DLD1 (cell line): ENCODE measurements around the gene SDHAF4.
"Not testable (repeated sequence)": the region's sequence is repeated elsewhere in the genome, so short reads cannot be mapped to it uniquely, and the experiment has no call there.

ENCODE experiments used
- in situ Hi-C: cut with HindIII; loops from 2 replicates; pipeline ENCODE4 v1.10.0; 2017; ENCODE audit warnings: low sequenced_read_pairs

Gene SDHAF4

GRCh38 chr6:70566751-70567382 lies at the start of gene SDHAF4:
SDHAF4 (plus strand) TSS chr6:70566930; CDS start chr6:70566941, 11 bp downstream.
- in situ Hi-C loops, result no loop called here

DNA sequence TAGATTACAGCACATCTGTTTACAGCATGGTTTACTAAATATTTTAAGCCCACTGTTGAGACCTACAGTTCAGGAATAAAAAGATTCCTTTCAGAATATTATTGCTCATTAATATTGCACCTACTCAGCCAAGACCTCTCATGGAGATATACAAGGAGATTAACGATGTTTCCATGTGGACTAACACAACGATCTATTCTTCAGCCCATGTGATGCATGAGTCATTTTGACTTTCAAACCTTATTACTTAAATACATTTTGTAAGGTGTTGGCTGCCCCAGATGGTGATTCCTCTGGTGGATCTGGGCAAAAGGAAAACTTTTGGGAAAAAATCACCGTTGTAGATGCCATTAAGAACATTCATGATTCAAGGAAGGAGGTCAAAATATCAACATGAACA lies 48.0 kb upstream of the SDHAF4 start:
- in situ Hi-C loops, result no loop called here

DNA sequence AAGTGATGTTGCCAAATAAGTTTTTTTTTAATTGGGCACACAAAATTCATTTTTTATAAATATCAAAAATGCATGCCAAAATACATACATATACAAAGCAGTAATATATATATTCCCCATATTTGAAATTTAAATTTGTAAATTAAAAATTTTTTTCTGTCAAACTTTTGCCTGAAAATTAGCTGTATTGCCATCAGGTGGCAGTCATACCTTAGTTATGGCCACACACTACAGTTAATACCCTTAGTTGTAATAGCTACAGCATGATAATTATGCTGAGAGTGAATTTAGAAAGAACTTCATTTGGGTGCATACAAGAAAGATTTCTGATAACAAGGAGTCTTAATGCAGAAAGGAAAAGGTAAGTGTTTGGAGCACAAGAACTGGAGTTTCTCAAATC lies 46.2 kb upstream of the SDHAF4 start:
- in situ Hi-C loops, result no loop called here

- in situ Hi-C loops, result no loop called here
These were observed 41.9 kb upstream of the SDHAF4 start for GRCh38 chr6:70524721-70525286.

DNA sequence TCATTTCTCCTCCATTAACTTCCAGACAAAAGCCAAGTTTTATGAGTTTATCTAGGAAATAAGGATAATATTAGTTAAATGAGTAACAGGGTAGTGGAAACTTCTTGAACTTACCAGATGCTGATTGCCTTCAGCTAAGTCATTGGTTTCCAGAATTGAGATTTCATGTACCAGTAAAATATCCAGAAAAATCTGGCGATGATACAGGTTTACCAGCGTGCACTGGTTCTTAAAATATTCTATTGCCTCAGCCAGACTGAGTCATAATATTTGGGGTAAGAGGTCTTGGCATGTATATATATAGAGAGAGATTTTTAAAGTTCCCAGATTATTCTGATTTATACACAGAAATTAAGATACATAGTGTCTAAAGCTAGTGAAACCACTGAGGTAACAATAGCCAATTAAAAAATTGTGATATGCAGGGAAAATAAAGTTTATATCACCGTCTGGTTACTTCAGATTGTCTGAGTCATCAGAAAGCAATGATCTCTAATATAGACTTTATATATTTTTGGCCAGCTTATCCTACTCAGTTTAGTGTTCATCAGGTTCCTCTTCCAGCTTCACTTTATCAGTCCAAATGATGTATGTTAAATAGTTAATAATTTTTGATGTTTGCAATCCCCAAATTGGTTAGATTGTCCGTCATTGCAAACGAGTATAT lies 39.5 kb upstream of the SDHAF4 start:
- in situ Hi-C loops, result no loop called here

DNA sequence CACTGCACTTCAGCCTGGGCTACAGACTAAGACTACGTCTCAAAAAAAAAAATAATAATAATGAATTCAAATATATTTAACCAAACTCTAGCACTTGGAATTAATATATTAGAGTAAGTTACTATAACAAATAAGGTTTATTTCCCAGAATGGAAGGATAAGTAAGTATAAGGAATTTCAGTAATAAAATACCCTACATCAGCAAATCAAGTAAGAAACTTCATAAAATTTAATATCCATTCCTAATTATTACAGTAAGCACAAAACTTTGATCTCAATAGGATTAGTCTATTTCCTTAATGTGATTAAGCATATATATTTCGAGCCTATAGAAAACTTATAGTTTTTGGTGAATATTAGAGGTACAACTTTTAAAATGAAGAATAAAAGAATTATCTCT lies 36.7 kb upstream of the SDHAF4 start:
- in situ Hi-C loops, result no loop called here

DNA sequence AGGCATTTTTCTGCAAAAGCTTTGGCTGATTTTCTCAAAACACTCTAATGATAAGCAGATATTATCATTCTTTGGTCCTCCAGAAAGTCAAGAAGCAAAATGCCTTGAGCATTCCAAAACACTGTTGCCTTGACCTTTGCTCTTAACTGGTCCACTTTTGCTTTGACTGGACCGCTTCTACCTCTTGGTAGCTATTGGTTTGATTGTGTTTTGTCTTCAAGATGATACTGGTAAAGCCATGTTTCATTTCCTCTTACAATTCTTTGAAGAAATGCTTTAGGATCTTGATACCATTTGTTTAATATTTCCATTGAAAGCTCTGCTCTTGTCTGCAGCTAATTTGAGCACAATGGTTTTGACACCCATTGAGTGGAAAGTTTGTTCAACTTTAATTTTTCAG lies 35.6 kb upstream of the SDHAF4 start:
- in situ Hi-C loops, result no loop called here

DNA sequence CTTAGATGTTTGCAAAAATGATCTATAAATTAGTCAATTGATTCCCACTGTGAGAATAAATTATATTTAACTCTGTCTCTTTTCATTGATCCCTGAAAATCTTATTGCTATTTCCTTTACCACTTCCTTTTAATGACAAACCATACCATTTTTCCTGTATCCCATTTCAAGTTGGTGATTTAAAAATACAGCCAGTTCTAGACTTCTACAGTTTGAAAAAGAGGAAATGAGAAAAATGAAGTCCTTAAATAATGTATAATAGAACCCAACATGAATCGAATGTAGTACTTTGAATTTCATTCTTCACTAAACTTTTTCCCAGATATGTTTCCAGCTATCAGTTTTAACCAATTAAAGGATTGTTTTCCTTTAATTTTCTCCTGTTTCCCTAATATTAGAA lies 29.5 kb upstream of the SDHAF4 start:
- in situ Hi-C loops, result no loop called here

DNA sequence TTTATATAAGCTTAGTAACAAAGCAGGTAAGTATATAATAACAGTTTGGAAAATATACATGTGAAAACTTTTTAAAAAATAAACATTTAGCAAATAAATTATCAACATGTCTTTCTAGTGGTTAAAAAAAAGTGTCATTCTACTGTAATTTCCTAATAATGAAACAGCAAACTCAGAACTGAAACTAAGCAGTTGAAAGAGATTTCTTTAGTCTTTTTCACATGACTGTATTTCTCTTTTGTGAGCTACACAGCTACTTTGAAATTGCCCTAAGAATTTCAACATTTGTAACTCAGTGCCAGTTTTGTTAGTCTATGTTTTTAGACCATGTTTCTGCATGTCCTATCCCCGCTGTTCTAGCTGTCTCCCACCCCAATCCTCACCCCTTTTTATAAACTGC lies 28.4 kb upstream of the SDHAF4 start:
- in situ Hi-C loops, result no loop called here

- in situ Hi-C loops, result no loop called here
These were observed 19.4 kb upstream of the SDHAF4 start for GRCh38 chr6:70547313-70547712.

DNA sequence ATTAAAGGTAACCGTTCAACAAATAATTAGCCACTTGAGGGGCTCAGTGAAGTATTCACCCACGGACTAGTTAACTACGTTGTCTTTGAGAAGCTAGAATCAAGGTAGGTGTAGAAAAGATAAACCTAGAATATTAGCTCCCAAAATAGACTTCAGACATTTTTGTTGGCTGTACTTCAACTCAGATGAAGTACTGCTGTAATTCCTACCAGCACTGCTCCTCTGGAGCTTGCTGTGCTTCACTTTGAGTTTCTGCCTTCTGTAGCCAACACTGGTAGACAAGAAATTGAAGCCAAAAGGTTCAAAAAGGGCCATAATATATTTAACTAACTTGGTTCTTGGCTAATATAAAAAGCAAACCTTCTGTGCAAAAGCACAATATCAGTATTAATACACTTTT lies 18.8 kb upstream of the SDHAF4 start:
- in situ Hi-C loops, result no loop called here

- in situ Hi-C loops, result no loop called here
These were observed 17.4 kb upstream of the SDHAF4 start for GRCh38 chr6:70549327-70549726.

DNA sequence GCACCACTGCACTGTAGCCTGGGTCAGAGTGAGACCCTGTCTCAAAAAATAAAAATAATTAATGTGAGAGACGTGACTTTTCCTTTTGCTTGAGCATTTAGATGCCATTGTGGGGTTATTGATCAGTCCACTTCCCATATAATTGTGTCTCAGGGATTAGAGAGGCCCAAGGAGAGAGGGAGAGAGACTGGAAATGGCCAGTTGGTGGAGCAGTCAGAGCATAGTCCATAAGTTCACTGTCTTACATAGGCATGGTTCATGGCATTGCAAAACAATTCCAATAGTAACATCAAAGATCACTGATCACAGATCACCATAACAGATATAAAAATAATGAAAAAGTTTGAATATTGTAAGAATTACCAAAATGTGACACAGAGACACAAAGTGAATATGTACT lies 15.2 kb upstream of the SDHAF4 start:
- in situ Hi-C loops, result no loop called here

DNA sequence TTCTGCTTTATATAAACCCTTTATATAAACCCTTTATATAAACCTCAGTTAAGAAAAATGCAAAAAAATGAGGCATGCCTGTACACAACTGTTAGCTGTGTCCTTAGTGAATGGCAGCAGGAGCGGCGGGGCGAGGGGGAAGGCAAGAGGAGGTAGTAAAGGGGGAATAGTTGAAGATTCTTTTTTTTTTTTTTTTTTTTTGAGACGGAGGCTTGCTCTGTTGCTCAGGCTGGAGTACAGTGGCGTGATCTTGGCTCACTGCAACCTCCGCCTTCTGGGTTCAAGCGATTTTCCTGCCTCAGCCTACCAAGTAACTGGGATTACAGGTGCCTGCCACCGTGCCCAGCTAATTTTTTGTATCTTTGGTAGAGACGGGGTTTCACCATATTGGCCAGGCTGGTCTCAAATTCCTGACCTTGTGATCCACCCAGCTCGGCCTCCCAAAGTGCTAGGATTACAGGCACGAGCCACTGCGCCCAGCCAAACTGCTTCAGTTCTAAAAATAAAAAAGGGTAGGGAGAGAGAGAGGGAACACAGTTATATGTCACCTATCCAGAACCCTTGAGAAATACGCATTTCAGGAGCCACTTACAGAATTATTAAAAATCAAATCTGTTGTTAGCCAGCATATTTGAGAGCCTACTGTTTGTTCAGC lies 14.3 kb upstream of the SDHAF4 start:
- in situ Hi-C loops, result not testable (repeated sequence)

DNA sequence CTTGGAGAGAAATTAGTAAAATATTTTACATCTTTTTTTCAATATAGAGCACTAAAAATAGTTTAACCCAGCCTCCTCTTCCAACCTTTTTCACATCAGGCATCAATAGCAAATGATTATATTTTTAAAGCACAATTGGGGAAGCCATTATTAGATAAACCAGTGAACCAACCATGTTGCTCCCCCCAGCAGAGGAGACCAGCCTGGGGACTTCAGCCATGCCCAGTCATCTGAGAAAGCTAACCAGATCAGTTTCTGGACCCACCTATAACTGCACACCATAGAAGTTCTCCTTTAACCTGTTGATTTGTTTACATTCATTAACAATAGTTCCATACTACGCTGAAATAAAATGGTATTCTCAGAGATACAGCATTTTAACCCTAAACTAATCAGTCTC lies 13.8 kb upstream of the SDHAF4 start:
- in situ Hi-C loops, result no loop called here

DNA sequence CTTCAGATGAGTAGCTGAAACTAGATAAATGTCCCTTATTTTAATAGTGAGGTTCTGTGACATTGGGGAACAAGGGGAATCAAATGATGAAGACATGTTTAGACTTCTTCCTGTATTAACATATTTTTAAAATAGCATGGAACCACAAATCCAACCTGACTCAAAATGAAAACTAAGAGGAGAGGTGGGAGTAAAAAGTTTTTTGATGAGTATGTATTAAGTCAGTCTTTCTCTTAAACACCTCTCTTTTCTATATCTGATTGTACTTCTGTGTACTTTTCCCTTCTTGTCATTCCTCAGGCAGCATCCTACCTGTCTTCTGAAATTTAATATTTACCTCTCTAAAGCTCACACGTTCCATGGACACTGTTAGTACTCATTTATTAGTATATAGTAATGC lies 8.7 kb upstream of the SDHAF4 start:
- in situ Hi-C loops, result no loop called here

GRCh38 chr6:70562401-70562800 lies 4.3 kb upstream of the SDHAF4 start:
- in situ Hi-C loops, result not testable (repeated sequence)

DNA sequence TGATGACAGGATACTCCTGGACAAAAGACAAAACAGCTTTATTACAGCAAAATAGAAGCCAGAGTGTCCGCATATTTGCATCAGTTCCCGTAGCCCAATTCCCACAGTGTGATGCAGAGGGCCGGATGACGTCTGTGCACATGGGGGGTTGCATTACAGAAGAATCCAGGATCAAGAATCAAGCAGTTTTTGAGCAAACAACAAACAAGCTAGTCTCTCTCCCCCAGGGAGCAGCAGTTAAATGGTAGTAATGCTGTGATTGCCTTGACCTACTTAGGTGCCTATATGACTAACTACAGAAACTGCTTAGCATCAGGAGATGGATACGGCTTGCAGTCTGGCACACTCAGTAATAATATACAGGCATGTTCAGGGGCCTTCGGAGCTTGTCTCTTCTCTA lies 3.2 kb upstream of the SDHAF4 start:
- in situ Hi-C loops, result no loop called here

DNA sequence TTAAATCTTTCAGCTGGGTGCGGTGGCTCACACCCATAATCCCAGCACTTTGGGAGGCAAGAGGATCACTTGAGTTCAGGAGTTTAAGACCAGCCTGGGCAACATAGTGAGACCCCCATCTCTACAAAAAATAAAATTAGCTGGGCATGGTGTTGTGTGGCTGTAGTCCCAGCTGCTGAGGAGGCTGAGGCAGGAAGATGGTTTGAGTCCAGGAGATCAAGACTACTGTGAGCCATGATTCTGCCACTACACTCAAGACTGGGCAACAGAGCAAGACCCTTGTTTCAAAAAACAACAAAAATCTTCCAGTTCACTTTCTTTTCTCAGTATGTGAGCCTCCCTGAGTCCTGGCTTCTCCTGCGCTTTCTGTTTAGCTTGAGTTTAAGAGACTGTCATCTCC lies 7.9 kb downstream of the SDHAF4 start:
- in situ Hi-C loops, result no loop called here

GRCh38 chr6:70575899-70576495 lies 9.3 kb downstream of the SDHAF4 start:
- in situ Hi-C loops, result no loop called here

DNA sequence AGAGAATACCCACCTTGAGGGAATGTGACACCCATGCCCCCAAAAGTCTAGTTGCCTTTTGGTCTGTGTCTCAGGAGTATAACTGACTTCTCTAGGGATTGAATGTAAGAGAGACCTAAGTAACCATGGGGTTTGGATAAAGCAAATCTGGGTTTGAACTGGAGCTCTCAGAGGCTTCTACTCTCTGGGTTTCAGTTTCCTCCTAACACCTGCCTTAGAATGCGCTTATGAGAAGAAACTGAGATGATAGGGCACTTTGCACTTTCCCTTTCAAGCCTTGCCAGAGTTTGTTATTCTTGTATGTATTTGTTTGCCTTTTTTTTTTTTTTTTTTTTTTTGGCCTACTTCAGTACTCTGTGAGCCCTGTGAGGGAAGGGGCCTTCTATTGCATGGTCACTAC lies 19.4 kb downstream of the SDHAF4 start:
- in situ Hi-C loops, result no loop called here

DNA sequence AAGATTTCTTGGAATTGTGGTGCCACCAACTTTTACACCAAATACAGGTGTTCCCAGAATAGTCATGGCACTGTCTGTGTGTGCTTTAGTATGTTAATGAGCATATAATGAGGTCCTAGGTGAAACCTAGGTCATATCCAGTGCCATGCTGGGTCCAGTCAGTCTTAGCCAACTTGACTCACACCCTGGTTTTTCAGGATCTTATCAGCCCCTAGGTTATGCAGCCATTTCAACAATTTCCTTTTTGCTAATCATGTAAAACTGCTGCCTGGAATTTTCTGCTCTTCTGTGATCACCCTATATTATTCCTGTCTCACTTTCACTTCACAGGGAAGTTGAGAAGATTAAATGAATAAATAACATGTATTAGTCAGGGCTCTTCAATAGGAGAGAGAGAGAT lies 23.7 kb downstream of the SDHAF4 start:
- in situ Hi-C loops, result no loop called here
